Inferior parietal cortex (tissue), 1 donor: ENCODE data around the gene MMP23B.
"Not testable (repeated sequence)": the region's sequence is repeated elsewhere in the genome, so short reads cannot be mapped to it uniquely, and the experiment has no call there.

Experiments used
- DNase-seq: peaks from one replicate; pipeline ENCODE4 v3.0.0-alpha.2; 2016; ENCODE audit errors: extremely low spot score

MMP23B gene

GRCh38 chr1:1666526-1666925 lies 34.6 kb downstream of the MMP23B start:
- no peak for DNase-seq

- no peak for DNase-seq
Observed at GRCh38 chr1:1669468-1670440, 37.8 kb downstream of the MMP23B start.

GRCh38 chr1:1670866-1671265 lies 38.9 kb downstream of the MMP23B start:
- DNase-seq, result no peak

GRCh38 chr1:1671365-1672119 lies 39.6 kb downstream of the MMP23B start:
- no peak for DNase-seq

- no peak for DNase-seq
Observed at GRCh38 chr1:1672181-1672965, 40.4 kb downstream of the MMP23B start.

- DNase-seq, result not testable (repeated sequence)
Observed at GRCh38 chr1:1674806-1675205, 42.8 kb downstream of the MMP23B start.

GRCh38 chr1:1675218-1675617 lies 43.2 kb downstream of the MMP23B start:
- not testable (repeated sequence) for DNase-seq

GRCh38 chr1:1676087-1676486 lies 44.1 kb downstream of the MMP23B start:
- not testable (repeated sequence) for DNase-seq

GRCh38 chr1:1677718-1678580 lies 46.0 kb downstream of the MMP23B start:
- no peak for DNase-seq

GRCh38 chr1:1678581-1679380 lies 46.8 kb downstream of the MMP23B start:
- DNase-seq, result no peak

GRCh38 chr1:1680031-1680911 lies 48.3 kb downstream of the MMP23B start:
- no peak for DNase-seq

- no peak for DNase-seq
Observed at GRCh38 chr1:1680912-1681273, 48.9 kb downstream of the MMP23B start.

GRCh38 chr1:1683104-1683905 lies 51.3 kb downstream of the MMP23B start:
- no peak for DNase-seq
